Bronchial epithelial cell (primary cell): ENCODE data around the gene OR5A1. TPM values are rescaled to one million over a fixed set of nuclear protein-coding genes. Genes with fewer than 3 reads are reported as not detected.

ENCODE experiments used
- DNase-seq: peaks from one replicate; pipeline ENCODE4 v3.0.0-alpha.2; 2010; ENCODE audit warnings: low read depth
- FAIRE-seq: peaks from 2 replicates; lab custom pipeline; 2011; peaks lifted over from hg19 to GRCh38; lab: Jason Lieb, UNC
- H3K27me3 ChIP-seq: 2 replicates; pipeline ENCODE4 v1.5.1; 2011; ENCODE audit warnings: low read length; ENCODE audit not compliant: control insufficient read depth, insufficient read depth
- H3K36me3 ChIP-seq: 2 replicates; pipeline ENCODE4 v1.5.1; 2011; ENCODE audit warnings: low read length; ENCODE audit not compliant: control insufficient read depth, insufficient read depth
- H3K4me3 ChIP-seq: 2 replicates; pipeline ENCODE4 v1.5.1; 2011; ENCODE audit warnings: mild to moderate bottlenecking, low read depth, low read length, control low read depth
- total RNA-seq: library from RNA; depleted of rRNA; stranded (reverse); fragments of >200 nt; gene quantifications from 2 replicates; pipeline ENCODE4 v1.2.1, GENCODE V29; 2014
- TF ChIP-seq, protein P1 (sequence below): IDR thresholded peaks from 2 replicates; pipeline ENCODE4 v1.5.1; 2011; ENCODE audit warnings: mild to moderate bottlenecking, moderate library complexity, low read length, control low read depth, inconsistent platforms; ENCODE audit not compliant: insufficient read depth, severe bottlenecking

The OR5A1 gene
- total RNA-seq, 1 donor from 2014 or later = not detected

DNA sequence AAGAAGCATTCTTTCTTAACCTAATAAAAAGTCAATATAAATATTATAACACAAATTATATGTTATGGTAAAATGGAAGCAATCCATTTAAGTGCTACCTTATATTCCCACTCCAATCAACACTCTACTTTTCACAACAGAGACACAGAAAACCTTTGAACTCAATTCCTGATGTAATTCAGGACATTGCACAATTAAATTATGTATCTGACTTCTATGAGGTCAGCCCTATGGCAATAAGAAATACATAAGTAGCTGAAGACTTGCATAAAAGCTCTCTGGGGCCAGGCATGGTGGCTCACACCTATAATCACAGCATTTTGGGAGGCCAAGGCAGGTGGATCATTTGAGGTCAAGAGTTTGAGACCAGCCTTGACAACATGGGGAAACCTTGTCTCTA lies 43.6 kb downstream of the OR5A1 start:
- H3K27me3 ChIP-seq = no peaks in the 10 kb centered on the region
- TF ChIP-seq, protein P1, sequence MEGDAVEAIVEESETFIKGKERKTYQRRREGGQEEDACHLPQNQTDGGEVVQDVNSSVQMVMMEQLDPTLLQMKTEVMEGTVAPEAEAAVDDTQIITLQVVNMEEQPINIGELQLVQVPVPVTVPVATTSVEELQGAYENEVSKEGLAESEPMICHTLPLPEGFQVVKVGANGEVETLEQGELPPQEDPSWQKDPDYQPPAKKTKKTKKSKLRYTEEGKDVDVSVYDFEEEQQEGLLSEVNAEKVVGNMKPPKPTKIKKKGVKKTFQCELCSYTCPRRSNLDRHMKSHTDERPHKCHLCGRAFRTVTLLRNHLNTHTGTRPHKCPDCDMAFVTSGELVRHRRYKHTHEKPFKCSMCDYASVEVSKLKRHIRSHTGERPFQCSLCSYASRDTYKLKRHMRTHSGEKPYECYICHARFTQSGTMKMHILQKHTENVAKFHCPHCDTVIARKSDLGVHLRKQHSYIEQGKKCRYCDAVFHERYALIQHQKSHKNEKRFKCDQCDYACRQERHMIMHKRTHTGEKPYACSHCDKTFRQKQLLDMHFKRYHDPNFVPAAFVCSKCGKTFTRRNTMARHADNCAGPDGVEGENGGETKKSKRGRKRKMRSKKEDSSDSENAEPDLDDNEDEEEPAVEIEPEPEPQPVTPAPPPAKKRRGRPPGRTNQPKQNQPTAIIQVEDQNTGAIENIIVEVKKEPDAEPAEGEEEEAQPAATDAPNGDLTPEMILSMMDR = no peak
- H3K4me3 ChIP-seq = no peak overlapping the region
- no peaks in the 10 kb centered on the region for H3K36me3 ChIP-seq
- FAIRE-seq = no peak
- DNase-seq = no peak

DNA sequence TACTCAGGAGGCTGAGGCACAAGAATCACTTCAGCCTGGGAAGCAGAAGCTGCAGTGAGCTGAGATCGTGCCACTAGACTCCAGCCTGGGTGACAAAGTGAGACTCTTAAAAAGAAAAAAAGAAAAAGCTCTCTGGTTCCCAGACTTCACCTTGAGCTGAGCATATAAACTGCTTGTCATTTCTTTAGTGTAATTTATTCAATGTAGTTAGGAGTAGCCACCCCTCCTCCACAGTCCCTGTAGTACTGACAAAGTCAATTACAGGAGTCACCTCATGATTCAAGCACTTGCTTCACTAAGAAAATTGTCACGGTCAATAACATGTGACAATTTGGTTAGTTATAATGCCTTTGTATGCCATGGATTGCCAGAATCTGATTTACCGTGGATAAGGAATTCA lies 44.1 kb downstream of the OR5A1 start:
- H3K36me3 ChIP-seq = no peaks in the 10 kb centered on the region
- no peak overlapping the region for H3K4me3 ChIP-seq
- no peaks in the 10 kb centered on the region for H3K27me3 ChIP-seq
- DNase-seq = no peak
- TF ChIP-seq, protein P1 = no peak
- no peak for FAIRE-seq

Other genes with a start within 250 kb of the OR5A1 start
- not detected in 2 replicates for gene MPEG1, start 223.5 kb upstream of the OR5A1 start, total RNA-seq
- not detected in 2 replicates for gene OR5AN1, start 77.6 kb upstream of the OR5A1 start, total RNA-seq
- not detected in 2 replicates for gene OR5A2, start 10.1 kb upstream of the OR5A1 start, total RNA-seq
- gene OR4D6, start 20.5 kb downstream of the OR5A1 start, total RNA-seq = not detected in 2 replicates
- not detected in 2 replicates for gene OR4D10, start 36.8 kb downstream of the OR5A1 start, total RNA-seq
- not detected in 2 replicates for gene OR4D11, start 67.1 kb downstream of the OR5A1 start, total RNA-seq
- gene OR4D9, start 75.1 kb downstream of the OR5A1 start, total RNA-seq = not detected in 2 replicates
- 32.1 and 36.6 TPM in 2 replicates for gene OSBP, start 179.3 kb downstream of the OR5A1 start, total RNA-seq
- gene PATL1, start 232.6 kb downstream of the OR5A1 start, total RNA-seq = 3.7 and 5.6 TPM in 2 replicates